Body of pancreas (tissue), 4 donors: ENCODE data around the gene SVIL. TPM values are rescaled to one million over a fixed set of nuclear protein-coding genes. Genes with fewer than 3 reads are reported as not detected.

Experiments used
- microRNA counts, 2 donors: library from miRNA; unstranded; fragments of <30 nt; microRNA quantifications; one replicate each; lab custom pipeline; 2017
- microRNA-seq, 2 donors: library from miRNA; unstranded; fragments of <30 nt; microRNA quantifications; one replicate each; pipeline ENCODE4, GENCODE V29; 2016; ENCODE audit warnings: borderline number of aligned reads in 2 of 2, borderline replicate concordance in 2 of 2
- small RNA-seq: library from RNA; depleted of rRNA; stranded (forward); fragments of <200 nt; gene quantifications from one replicate; pipeline ENCODE3, GENCODE V24; 2016
- total RNA-seq, 2 donors: library from RNA; depleted of rRNA; stranded (reverse); fragments of >200 nt; gene quantifications; one replicate each; pipeline ENCODE4 v1.1.0, GENCODE V29; 2016

SVIL gene
- total RNA-seq, 2 donors from 2014 or later, result 25.4 to 41.2 TPM

MicroRNAs within 50 kb of the gene (microRNA counts, 767-probe panel; counts per million panel counts)
- microRNA hsa-miR-604 (lab: Ali Mortazavi, UCI), result 0 to 736 counts per million in 2 donors
- microRNA hsa-miR-938 (lab: Ali Mortazavi, UCI), result 0 to 736 counts per million in 2 donors

Small RNAs within 50 kb of the gene (microRNA-seq; reads per million reads assigned to microRNA genes)
- 0 reads per million in 2 donors for gene MIR604
- 0 reads per million in 2 donors for gene MIR938

Small RNAs within 50 kb of the gene (small RNA-seq; reads per million reads assigned to genes)
- gene MIR604 (not detected), gene MIR938 (not detected), gene RF00105 (not detected)
